CD4-positive, alpha-beta T cell (primary cell): ENCODE measurements around the gene ZNF532. TPM values are rescaled to one million over a fixed set of nuclear protein-coding genes. Genes with fewer than 3 reads are reported as not detected.

Experiments used
- ATAC-seq: fragments of 200-7000 bp; cut with Tn5 transposase; one replicate; pipeline ENCODE4 v1.10.0; 2022; ENCODE audit warnings: mild to moderate bottlenecking; ENCODE audit not compliant: poor library complexity
- CTCF ChIA-PET: fragments of 350-600 bp; sonication (Branson Sonifier 250); formaldehyde crosslinking; loops from one replicate; lab custom pipeline; 2021; ENCODE audit warnings: antibody characterized with exemption, inconsistent platforms; lab: Charles Lee
- POLR2A ChIA-PET: fragments of 350-600 bp; sonication (Branson Sonifier 250); formaldehyde crosslinking; loops from one replicate; lab custom pipeline; 2021; ENCODE audit warnings: antibody characterized with exemption, inconsistent platforms; lab: Charles Lee
- DNase-seq, 14 experiments: peaks; one replicate each; pipeline ENCODE4 v3.0.0-alpha.2; 2013 to 2020; ENCODE audit warnings: mixed read lengths in 2 of 14
- H3K27ac ChIP-seq, 2 donors: one replicate each; pipeline versions ENCODE4 v1.5.1 to v1.7.0; 2013; ENCODE audit warnings: low read length in 2 of 2, low read depth in 1 of 2, mild to moderate bottlenecking in 1 of 2
- H3K27me3 ChIP-seq, 2 experiments: 1 replicate in 1 of 2; 2 replicates in 1 of 2; pipeline versions ENCODE4 v1.6.1 to v1.7.0; 2013; ENCODE audit warnings: low read length in 2 of 2, control low read depth in 1 of 2, mild to moderate bottlenecking in 1 of 2, moderate library complexity in 1 of 2; ENCODE audit not compliant: insufficient read depth in 2 of 2, control insufficient read depth in 1 of 2
- H3K36me3 ChIP-seq: one replicate; pipeline ENCODE4 v1.6.1; 2013; ENCODE audit warnings: low read length, control low read depth; ENCODE audit not compliant: insufficient read depth
- H3K4me1 ChIP-seq: one replicate; pipeline ENCODE4 v1.6.1; 2013; ENCODE audit warnings: low read length, control low read depth; ENCODE audit not compliant: insufficient read depth
- H3K4me3 ChIP-seq: one replicate; pipeline ENCODE4 v1.5.1; 2013; ENCODE audit warnings: mild to moderate bottlenecking, low read length, moderate library complexity
- H3K9me3 ChIP-seq, 2 experiments: 1 replicate in 1 of 2; 2 replicates in 1 of 2; pipeline versions ENCODE4 v1.6.1 to v1.7.0; 2013; ENCODE audit warnings: low read length in 2 of 2, mild to moderate bottlenecking in 2 of 2, control low read depth in 1 of 2, moderate library complexity in 1 of 2; ENCODE audit not compliant: control insufficient read depth in 1 of 2, insufficient read depth in 1 of 2
- H3K27ac Mint-ChIP-seq: one replicate; pipeline ENCODE4 v1.8.0; 2020; ENCODE audit warnings: mixed read lengths
- H3K27me3 Mint-ChIP-seq: one replicate; pipeline ENCODE4 v1.8.0; 2021; ENCODE audit warnings: mixed read lengths
- H3K36me3 Mint-ChIP-seq: one replicate; pipeline ENCODE4 v1.8.0; 2021; ENCODE audit warnings: low read depth, mixed read lengths
- H3K4me1 Mint-ChIP-seq: one replicate; pipeline ENCODE4 v1.8.0; 2021; ENCODE audit warnings: low read depth, mixed read lengths
- H3K4me3 Mint-ChIP-seq: one replicate; pipeline ENCODE4 v1.8.0; 2020; ENCODE audit warnings: mild to moderate bottlenecking, mixed read lengths
- H3K9me3 Mint-ChIP-seq: one replicate; pipeline ENCODE4 v1.8.0; 2020; ENCODE audit warnings: mixed read lengths
- intact Hi-C, 2 experiments: fragments of 100-400 bp; cut with DNase I in 1 of 2; cut with micrococcal nuclease in 1 of 2; formaldehyde crosslinking; loops; one replicate each; pipeline versions ENCODE4 v1.15.1 to v1.9.0; 2023 to 2025; cut with DNase I, micrococcal nuclease
- total RNA-seq, 174 experiments: library from RNA in 2 of 174; stranded (reverse) in 2 of 174; gene quantifications; one replicate each; pipeline ENCODE4 v1.2.3 and lab custom pipeline; 2021 to 2026
- TF ChIP-seq, protein P1 (sequence below): fragments of 200-600 bp; IDR thresholded peaks from one replicate; pipeline ENCODE4 v1.8.0; 2022; ENCODE audit warnings: antibody characterized with exemption, mild to moderate bottlenecking

ZNF532 gene
- total RNA-seq, 2 experiments from 2014 or later: 9.8 to 9.9 TPM

- DNase-seq (no peak), ATAC-seq (no peak)
- no peak overlapping the region for H3K27ac ChIP-seq
- Mint-ChIP-seq H3K9me3 (no peaks in the 10 kb centered on the region), H3K27ac (no peak overlapping the region), H3K36me3 (no peaks in the 10 kb centered on the region), H3K27me3 (peaks cover 49% of the 10 kb centered on the region), H3K4me3 (no peak overlapping the region), H3K4me1 (no peaks in the 10 kb centered on the region)
- ChIA-PET CTCF (no interaction called here), POLR2A (no interaction called here)
- no peaks in the 10 kb centered on the region for H3K36me3 ChIP-seq
- H3K9me3 ChIP-seq: no peaks in the 10 kb centered on the region
- intact Hi-C loops: no loop called here
- H3K27me3 ChIP-seq: peaks cover 4 to 5% of the 10 kb centered on the region in 2 experiments
- H3K4me1 ChIP-seq: no peaks in the 10 kb centered on the region
- no peak overlapping the region for H3K4me3 ChIP-seq
- TF ChIP-seq, protein P1, sequence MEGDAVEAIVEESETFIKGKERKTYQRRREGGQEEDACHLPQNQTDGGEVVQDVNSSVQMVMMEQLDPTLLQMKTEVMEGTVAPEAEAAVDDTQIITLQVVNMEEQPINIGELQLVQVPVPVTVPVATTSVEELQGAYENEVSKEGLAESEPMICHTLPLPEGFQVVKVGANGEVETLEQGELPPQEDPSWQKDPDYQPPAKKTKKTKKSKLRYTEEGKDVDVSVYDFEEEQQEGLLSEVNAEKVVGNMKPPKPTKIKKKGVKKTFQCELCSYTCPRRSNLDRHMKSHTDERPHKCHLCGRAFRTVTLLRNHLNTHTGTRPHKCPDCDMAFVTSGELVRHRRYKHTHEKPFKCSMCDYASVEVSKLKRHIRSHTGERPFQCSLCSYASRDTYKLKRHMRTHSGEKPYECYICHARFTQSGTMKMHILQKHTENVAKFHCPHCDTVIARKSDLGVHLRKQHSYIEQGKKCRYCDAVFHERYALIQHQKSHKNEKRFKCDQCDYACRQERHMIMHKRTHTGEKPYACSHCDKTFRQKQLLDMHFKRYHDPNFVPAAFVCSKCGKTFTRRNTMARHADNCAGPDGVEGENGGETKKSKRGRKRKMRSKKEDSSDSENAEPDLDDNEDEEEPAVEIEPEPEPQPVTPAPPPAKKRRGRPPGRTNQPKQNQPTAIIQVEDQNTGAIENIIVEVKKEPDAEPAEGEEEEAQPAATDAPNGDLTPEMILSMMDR: no peak
Measured at GRCh38 chr18:58995663-58996062, 131.0 kb downstream of the ZNF532 start.

DNA sequence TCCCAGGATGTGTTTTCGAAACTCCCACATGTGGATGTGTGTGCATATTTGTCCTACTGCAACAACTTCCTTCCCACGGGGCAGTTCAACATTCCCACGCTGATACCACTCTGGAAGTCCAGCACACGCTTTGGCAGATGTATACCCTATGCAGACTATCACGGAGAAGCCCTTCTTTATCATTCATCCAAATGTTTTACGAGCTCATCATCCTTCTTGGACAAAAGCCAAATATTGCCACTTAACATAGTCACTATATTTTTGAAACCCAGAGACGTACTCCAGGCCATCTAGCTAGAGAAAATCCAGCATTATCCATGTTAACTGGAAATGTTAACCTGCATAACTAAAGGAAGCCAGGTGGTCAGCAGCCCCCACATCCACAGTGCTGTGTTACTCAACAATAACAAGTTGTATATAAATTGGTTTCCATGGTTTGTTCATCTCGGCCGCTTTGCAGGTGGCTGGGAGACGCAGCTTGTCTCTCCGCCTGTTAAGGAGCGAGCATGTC, 131.5 kb downstream of the ZNF532 start:
- CTCF ChIA-PET: no interaction called here
- no peaks in the 10 kb centered on the region for H3K9me3 ChIP-seq
- Mint-ChIP-seq H3K9me3 (no peaks in the 10 kb centered on the region), H3K27ac (no peak overlapping the region), H3K36me3 (no peaks in the 10 kb centered on the region), H3K4me3 (no peak overlapping the region), H3K4me1 (no peaks in the 10 kb centered on the region), H3K27me3 (peaks cover 50% of the 10 kb centered on the region)
- DNase-seq (no peak), ATAC-seq (no peak)
- intact Hi-C loops: no loop called here
- POLR2A ChIA-PET: no interaction called here
- H3K27ac ChIP-seq: no peak overlapping the region
- no peaks in the 10 kb centered on the region for H3K36me3 ChIP-seq
- no peak overlapping the region for H3K4me3 ChIP-seq
- TF ChIP-seq, protein P1: no peak
- H3K4me1 ChIP-seq: no peaks in the 10 kb centered on the region
- peaks cover 3 to 4% of the 10 kb centered on the region in 2 experiments for H3K27me3 ChIP-seq

- ATAC-seq (no peak), DNase-seq (no peak)
- Histone ChIP-seq H3K4me1 (no peaks in the 10 kb centered on the region), H3K36me3 (no peaks in the 10 kb centered on the region), H3K9me3 (no peaks in the 10 kb centered on the region), H3K27me3 (peaks cover 3 to 4% of the 10 kb centered on the region in 2 experiments), H3K27ac (no peak overlapping the region), H3K4me3 (no peak overlapping the region)
- intact Hi-C loops: no loop called here
- no peaks in the 10 kb centered on the region for H3K4me1 Mint-ChIP-seq
- H3K36me3 Mint-ChIP-seq: no peaks in the 10 kb centered on the region
- H3K27me3 Mint-ChIP-seq: peaks cover 51% of the 10 kb centered on the region
- TF ChIP-seq, protein P1: no peak
- CTCF ChIA-PET: no interaction called here
- no peak overlapping the region for H3K27ac Mint-ChIP-seq
- no peak overlapping the region for H3K4me3 Mint-ChIP-seq
- POLR2A ChIA-PET: no interaction called here
- H3K9me3 Mint-ChIP-seq: no peaks in the 10 kb centered on the region
Measured at GRCh38 chr18:58996696-58997095, 132.0 kb downstream of the ZNF532 start.
